Body of pancreas (tissue), 4 donors: ENCODE results near the gene ABHD12B. TPM values are rescaled to one million over a fixed set of nuclear protein-coding genes. Genes with fewer than 3 reads are reported as not detected.

Experiments
- ATAC-seq: fragments of 150-250 bp; one replicate; pipeline ENCODE4 v1.9.1; 2016
- DNase-seq, 4 donors: peaks; one replicate each; pipeline ENCODE4 v3.0.0-alpha.2; 2019
- H3K27ac ChIP-seq, 4 donors: fragments of 200-600 bp; sonication (generic); 1 replicate in 3 of 4; 2 replicates in 1 of 4; pipeline versions ENCODE4 v1.5.1 to v1.6.1; 2016 to 2019; ENCODE audit warnings: mild to moderate bottlenecking in 1 of 4, mixed read lengths in 1 of 4, moderate library complexity in 1 of 4
- H3K27me3 ChIP-seq, 2 donors: fragments of 200-600 bp; sonication (generic); one replicate each; pipeline ENCODE4 v1.6.0; 2016; ENCODE audit warnings: mild to moderate bottlenecking in 1 of 2
- H3K36me3 ChIP-seq, 2 donors: fragments of 200-600 bp; sonication (generic); replicated peaks in 1 of 2; 2 replicates each; pipeline ENCODE4 v1.5.1; 2016; ENCODE audit warnings: low read depth in 2 of 2; ENCODE audit not compliant: insufficient read depth in 1 of 2
- H3K4me1 ChIP-seq: fragments of 200-600 bp; sonication (generic); one replicate; pipeline ENCODE4 v1.6.0; 2016
- H3K4me3 ChIP-seq, 2 donors: fragments of 200-600 bp; sonication (generic); 1 replicate in 1 of 2; 2 replicates in 1 of 2; pipeline ENCODE4 v1.5.1; 2016 to 2019
- H3K9me3 ChIP-seq, 3 donors: fragments of 200-600 bp; sonication (generic); 1 replicate in 2 of 3; 2 replicates in 1 of 3; pipeline ENCODE4 v1.5.1; 2016
- POLR2A ChIP-seq, 3 donors: fragments of 450-650 bp; IDR thresholded peaks; one replicate each; pipeline ENCODE4 v1.6.1; 2016; ENCODE audit warnings: antibody characterized with exemption in 3 of 3, mild to moderate bottlenecking in 2 of 3
- WGBS, 2 donors: methylation state at CpG; one replicate each; pipeline ENCODE4 v1.1.5; 2017; 5-methylcytosine and 5-hydroxymethylcytosine counted together
- intact Hi-C: fragments of 100-400 bp; cut with DNase I; formaldehyde crosslinking; loops from one replicate; pipeline ENCODE4 v1.15.1; 2023
- total RNA-seq, 2 donors: library from RNA; depleted of rRNA; stranded (reverse); fragments of >200 nt; gene quantifications; one replicate each; pipeline ENCODE4 v1.1.0, GENCODE V29; 2016
- TF ChIP-seq, protein P1 (sequence below), 7 experiments: fragments of 450-650 bp in 4 of 7; fragments of 200-600 bp in 3 of 7; sonication (generic) in 3 of 7; IDR thresholded peaks; one replicate each; pipeline ENCODE4 v1.5.1; 2016 to 2019; ENCODE audit warnings: antibody characterized with exemption in 7 of 7

Gene ABHD12B
- total RNA-seq, 2 donors from 2014 or later, result not detected

DNA sequence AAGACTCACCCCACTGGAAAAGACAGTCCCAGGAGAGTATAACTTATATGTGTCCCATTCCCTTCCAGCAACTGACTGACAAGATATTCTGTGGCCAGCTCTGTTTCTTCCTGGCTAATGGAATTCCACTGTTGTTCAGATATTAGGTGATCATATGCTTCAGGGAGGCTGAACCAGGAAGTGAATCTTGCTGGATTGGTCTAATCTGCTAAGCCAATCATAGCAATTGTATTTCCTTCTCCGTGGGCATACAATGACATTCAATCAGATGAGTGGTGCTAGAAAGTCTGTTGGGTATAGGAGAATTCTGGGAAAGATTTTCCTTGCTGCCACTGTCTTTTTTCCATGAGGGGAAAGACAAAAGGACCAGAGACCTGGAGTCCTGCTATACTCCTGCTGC is 60.3 kb downstream of the ABHD12B start:
- WGBS, 2 donors, result 27 to 46% methylated on average over 1 of the region's 1 CpG
- Histone ChIP-seq H3K4me3 (no peak overlapping the region), H3K27ac (no peak overlapping the region), H3K27me3 (no peaks in the 10 kb centered on the region), H3K4me1 (no peaks in the 10 kb centered on the region), H3K36me3 (peaks cover 0 to 1% of the 10 kb centered on the region in 2 donors), H3K9me3 (no peaks in the 10 kb centered on the region)
- DNase-seq, result no peak
- ATAC-seq, result no peak
- intact Hi-C loops, result no loop called here
- no peak for TF ChIP-seq POLR2A (IDR thresholded peaks at IDR 0.05)
- TF ChIP-seq, protein P1, sequence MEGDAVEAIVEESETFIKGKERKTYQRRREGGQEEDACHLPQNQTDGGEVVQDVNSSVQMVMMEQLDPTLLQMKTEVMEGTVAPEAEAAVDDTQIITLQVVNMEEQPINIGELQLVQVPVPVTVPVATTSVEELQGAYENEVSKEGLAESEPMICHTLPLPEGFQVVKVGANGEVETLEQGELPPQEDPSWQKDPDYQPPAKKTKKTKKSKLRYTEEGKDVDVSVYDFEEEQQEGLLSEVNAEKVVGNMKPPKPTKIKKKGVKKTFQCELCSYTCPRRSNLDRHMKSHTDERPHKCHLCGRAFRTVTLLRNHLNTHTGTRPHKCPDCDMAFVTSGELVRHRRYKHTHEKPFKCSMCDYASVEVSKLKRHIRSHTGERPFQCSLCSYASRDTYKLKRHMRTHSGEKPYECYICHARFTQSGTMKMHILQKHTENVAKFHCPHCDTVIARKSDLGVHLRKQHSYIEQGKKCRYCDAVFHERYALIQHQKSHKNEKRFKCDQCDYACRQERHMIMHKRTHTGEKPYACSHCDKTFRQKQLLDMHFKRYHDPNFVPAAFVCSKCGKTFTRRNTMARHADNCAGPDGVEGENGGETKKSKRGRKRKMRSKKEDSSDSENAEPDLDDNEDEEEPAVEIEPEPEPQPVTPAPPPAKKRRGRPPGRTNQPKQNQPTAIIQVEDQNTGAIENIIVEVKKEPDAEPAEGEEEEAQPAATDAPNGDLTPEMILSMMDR (IDR thresholded peaks at IDR 0.05), result no peak

DNA sequence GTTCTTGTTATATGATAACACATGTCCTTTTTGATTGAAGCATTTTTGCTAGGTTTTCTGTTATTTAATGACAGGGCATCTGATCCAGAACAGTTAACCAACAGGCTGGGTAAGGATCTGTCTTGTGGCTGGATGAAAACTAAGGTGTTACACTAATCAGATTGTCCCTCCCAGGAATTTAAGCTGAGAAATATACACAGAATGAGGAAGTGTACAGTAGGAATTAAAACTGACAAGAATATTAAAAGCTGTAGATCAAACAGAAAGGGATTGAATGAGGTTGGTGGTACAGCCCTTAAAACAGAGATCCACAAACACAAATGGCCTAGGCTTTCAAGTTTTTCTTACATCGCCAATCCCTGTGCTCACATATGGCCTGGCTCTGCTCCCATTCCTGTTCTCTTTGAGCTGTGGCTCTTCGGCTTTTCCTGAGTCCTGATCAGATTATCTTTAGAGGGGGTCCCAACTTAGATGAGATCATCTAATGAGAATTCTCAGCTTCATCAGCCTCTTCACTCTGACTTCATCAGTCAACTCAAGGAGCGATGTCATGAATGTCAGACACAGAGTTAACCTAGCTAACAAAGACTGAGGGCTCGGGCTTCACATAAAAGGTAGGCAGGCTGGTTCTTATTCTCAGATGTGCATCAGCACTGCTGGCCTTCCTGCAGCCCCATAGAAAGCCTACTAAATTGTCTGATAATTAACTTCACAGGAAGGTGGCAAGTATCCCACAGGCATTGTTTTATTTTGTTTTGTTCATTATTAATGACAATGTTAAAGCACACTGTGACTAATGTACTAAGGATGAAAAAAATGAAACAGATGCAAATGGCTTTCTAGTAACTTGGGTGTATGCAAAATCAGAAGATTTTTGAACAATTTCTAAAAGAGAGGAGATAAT is 61.0 kb downstream of the ABHD12B start:
- intact Hi-C loops, result no loop called here
- peak; percentile 24 for ATAC-seq

DNA sequence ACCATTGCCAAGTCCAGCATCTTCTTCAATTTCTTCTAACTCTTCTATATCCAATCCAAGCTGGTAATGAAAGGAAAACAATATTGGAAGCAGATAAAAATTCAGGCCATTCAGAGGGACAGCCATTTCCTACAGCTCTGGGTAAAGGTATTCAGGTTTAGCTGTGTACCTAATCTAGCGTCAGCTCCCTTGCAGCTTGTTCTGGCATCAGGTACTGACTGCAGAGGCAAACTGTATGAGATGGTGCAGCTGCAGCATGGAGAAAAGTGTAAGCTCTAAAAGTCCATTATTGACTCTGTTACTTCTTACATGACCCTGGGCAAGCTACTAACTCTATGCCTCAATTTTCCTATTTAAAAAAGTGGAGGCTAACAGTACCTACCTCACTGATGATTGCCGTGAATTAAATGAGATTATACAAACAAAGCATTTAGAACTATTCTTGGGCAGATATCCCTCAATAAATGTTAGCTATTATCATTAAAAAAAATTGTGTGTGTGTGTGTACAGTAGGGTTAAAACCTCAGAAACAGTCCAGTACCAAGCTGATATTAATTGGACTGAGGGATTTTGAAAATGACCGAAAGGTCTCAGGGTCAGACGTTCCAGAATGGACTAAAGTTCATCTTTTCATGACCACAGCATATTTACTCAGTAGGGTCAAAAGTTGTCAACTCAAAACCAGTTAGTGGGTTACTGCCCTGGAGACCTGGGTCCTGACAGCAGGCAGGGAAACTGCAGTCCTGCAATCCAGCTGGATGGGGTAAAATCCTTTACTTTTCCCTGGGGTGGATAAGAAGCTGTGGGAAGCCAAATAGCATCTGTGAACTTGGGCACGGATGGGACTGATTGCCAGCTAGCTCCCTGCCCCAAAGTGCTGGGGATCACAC is 63.5 kb downstream of the ABHD12B start:
- ATAC-seq (no peak), DNase-seq (no peak)
- Histone ChIP-seq H3K36me3 (peaks cover 0 to 1% of the 10 kb centered on the region in 2 donors), H3K4me1 (no peaks in the 10 kb centered on the region), H3K27me3 (no peaks in the 10 kb centered on the region), H3K9me3 (no peaks in the 10 kb centered on the region), H3K27ac (no peak overlapping the region), H3K4me3 (no peak overlapping the region)
- no peak for TF ChIP-seq POLR2A (IDR thresholded peaks at IDR 0.05)
- TF ChIP-seq, protein P1 (IDR thresholded peaks at IDR 0.05), result no peak
- intact Hi-C loops, result no loop called here
- WGBS, 2 donors, result 73 to 76% methylated on average over 5 of the region's 5 CpGs

More for the DNA sequence above, 61.0 kb downstream of the ABHD12B start:
- Histone ChIP-seq H3K9me3 (no peaks in the 10 kb centered on the region), H3K36me3 (peaks cover 0 to 1% of the 10 kb centered on the region in 2 donors), H3K27me3 (no peaks in the 10 kb centered on the region), H3K4me3 (no peak overlapping the region), H3K4me1 (no peaks in the 10 kb centered on the region), H3K27ac (no peak overlapping the region)
- no peak for DNase-seq
- WGBS, 2 donors, result 86% methylated on average over 4 of the region's 4 CpGs
- TF ChIP-seq, protein P1 (IDR thresholded peaks at IDR 0.05), result no peak
- no peak for TF ChIP-seq POLR2A (IDR thresholded peaks at IDR 0.05)

DNA sequence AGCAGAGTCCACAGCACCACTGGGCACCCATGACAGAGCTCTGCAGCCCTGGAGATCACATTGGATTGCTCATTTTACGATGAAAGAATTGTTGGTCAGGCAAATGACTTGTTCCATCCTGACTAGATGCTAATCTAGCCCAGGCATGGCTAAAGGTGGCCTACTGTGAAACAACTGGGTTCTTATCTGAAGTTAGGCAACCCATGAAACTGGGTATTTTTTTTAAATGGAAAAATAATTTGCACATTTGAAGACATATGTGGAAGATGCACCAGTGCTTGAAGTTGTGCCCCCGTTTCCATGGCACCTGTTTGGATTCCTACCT is 64.1 kb downstream of the ABHD12B start:
- Histone ChIP-seq H3K9me3 (no peaks in the 10 kb centered on the region), H3K36me3 (peaks cover 0 to 1% of the 10 kb centered on the region in 2 donors), H3K27me3 (no peaks in the 10 kb centered on the region), H3K4me1 (no peaks in the 10 kb centered on the region), H3K27ac (no peak overlapping the region), H3K4me3 (no peak overlapping the region)
- intact Hi-C loops, result no loop called here
- no peak for TF ChIP-seq POLR2A (IDR thresholded peaks at IDR 0.05)
- TF ChIP-seq, protein P1 (IDR thresholded peaks at IDR 0.05), result no peak
- no peak for DNase-seq
- 71 to 83% methylated on average over 2 of the region's 2 CpGs for WGBS, 2 donors
- no peak for ATAC-seq
